RWPE1 (cell line): ENCODE measurements around the gene BABAM2.
"Not testable (repeated sequence)": the region's sequence is repeated elsewhere in the genome, so short reads cannot be mapped to it uniquely, and the experiment has no call there.

Source experiments
- CTCF ChIA-PET: fragments of 350-600 bp; sonication (Branson Sonifier 250); formaldehyde crosslinking; extraction: SDS; loops from one replicate; lab custom pipeline; 2021; lab: Yijun Ruan, JAX
- POLR2A ChIA-PET: fragments of 400-600 bp; formaldehyde crosslinking; extraction: SDS; loops from one replicate; lab custom pipeline; 2020; ENCODE audit warnings: antibody characterized with exemption; ENCODE audit not compliant: low non-redundant PET; lab: Yijun Ruan, JAX
- DNase-seq: peaks from one replicate; pipeline ENCODE4 v3.0.0; 2012; ENCODE audit warnings: low spot score
- H3K27ac ChIP-seq: fragments of 450-650 bp; 2 replicates; pipeline ENCODE4 v1.5.1; 2017
- TF ChIP-seq, protein P1 (sequence below): fragments of 450-650 bp; conservative IDR thresholded peaks from 2 replicates; pipeline ENCODE4 v1.5.1; 2017; ENCODE audit warnings: low read depth, mild to moderate bottlenecking

BABAM2 gene

DNA sequence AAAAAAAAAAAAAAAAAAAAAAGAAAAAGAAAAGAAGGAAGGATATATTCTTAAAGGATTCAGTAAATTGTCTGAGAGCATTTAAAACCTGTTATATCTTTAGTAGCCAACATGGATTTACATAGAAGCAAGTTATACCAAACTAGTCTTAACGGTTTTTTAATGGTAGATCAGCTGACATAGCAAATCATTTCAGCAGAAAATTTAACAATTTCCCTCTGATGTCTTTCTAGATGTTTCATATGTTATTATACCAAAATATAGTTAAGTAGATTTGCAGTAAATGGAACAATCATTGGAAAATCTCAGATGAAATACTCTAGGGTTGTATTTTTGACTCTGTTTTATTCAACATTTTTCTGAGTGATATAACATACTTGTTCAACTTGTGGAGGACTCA, 72.9 kb downstream of the BABAM2 start:
- ChIA-PET POLR2A (no interaction called here), CTCF (no interaction called here)
- no peak for DNase-seq
- TF ChIP-seq, protein P1, sequence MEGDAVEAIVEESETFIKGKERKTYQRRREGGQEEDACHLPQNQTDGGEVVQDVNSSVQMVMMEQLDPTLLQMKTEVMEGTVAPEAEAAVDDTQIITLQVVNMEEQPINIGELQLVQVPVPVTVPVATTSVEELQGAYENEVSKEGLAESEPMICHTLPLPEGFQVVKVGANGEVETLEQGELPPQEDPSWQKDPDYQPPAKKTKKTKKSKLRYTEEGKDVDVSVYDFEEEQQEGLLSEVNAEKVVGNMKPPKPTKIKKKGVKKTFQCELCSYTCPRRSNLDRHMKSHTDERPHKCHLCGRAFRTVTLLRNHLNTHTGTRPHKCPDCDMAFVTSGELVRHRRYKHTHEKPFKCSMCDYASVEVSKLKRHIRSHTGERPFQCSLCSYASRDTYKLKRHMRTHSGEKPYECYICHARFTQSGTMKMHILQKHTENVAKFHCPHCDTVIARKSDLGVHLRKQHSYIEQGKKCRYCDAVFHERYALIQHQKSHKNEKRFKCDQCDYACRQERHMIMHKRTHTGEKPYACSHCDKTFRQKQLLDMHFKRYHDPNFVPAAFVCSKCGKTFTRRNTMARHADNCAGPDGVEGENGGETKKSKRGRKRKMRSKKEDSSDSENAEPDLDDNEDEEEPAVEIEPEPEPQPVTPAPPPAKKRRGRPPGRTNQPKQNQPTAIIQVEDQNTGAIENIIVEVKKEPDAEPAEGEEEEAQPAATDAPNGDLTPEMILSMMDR: no peak
- no peak overlapping the region for H3K27ac ChIP-seq

DNA sequence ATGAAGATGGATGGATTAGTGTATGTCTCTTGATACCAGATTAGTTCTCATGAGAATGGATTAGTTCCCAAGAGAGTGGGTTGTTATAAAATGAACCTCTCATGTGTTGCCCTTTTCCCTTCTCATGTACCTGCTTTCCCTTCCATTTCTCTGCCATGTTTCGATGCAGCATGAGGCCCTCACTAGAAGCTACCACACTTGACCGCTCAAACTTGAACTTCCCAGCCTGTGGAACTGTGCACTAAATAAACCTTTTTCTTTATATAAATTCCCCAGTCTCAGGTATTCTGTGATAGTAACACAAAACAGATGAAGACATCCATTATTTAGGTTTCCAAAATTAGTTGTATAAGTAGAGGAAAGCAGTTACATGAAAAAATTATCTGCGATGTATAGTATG, 73.5 kb downstream of the BABAM2 start:
- CTCF ChIA-PET: interaction anchor here (0.6 kb wide), 1 partner anchor 737 kb away, joined by 3 read pairs; no protein-coding TSS in a partner anchor
- TF ChIP-seq, protein P1: no peak
- no peak for DNase-seq
- POLR2A ChIA-PET: no interaction called here
- H3K27ac ChIP-seq: no peak overlapping the region

DNA sequence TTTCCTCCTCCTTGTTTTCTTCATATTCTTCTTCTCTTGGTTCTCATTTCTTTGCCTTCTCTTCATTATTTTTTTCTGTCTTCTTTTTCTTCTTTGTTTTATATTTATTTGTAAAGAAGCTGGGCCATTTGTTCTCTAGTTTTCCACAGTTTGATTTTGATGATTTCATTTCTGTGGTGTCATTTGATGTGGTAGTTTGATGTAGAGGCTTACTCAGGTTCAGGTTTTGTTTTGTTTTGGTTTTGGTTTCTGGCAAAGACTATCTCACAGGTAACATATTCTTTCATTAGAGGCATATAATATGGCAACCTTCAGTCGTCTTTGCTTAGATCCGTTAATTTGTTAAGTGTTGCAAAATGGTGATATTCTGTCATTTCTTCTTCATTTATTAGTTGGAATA, 75.3 kb downstream of the BABAM2 start:
- ChIA-PET POLR2A (no interaction called here), CTCF (interaction anchor here (0.5 kb wide), 1 partner anchor 12 kb away, joined by 3 read pairs; no protein-coding TSS in a partner anchor)
- no peak overlapping the region for H3K27ac ChIP-seq
- no peak for DNase-seq
- TF ChIP-seq, protein P1: no peak

GRCh38 chr2:27966466-27966865, 75.9 kb downstream of the BABAM2 start:
- no peak for DNase-seq
- TF ChIP-seq, protein P1: no peak
- CTCF ChIA-PET: interaction anchor here (0.6 kb wide), 1 partner anchor 39 kb away, joined by 3 read pairs; no protein-coding TSS in a partner anchor
- no peak overlapping the region for H3K27ac ChIP-seq
- POLR2A ChIA-PET: no interaction called here

- no peak for DNase-seq
- no peak overlapping the region for H3K27ac ChIP-seq
- ChIA-PET POLR2A (no interaction called here), CTCF (interaction anchor here (0.6 kb wide), 1 partner anchor 38 kb away, joined by 3 read pairs; no protein-coding TSS in a partner anchor)
- TF ChIP-seq, protein P1: no peak
These were observed 76.5 kb downstream of the BABAM2 start for GRCh38 chr2:27967076-27967475.

- H3K27ac ChIP-seq, CTCF ChIA-PET, DNase-seq, POLR2A ChIA-PET: not testable (repeated sequence)
These were observed 77.5 kb downstream of the BABAM2 start for GRCh38 chr2:27968045-27968444.

- DNase-seq, H3K27ac ChIP-seq, CTCF ChIA-PET, POLR2A ChIA-PET: not testable (repeated sequence)
These were observed 78.4 kb downstream of the BABAM2 start for GRCh38 chr2:27968957-27969356.
